DND-41 (cell line): ENCODE results near the gene ST8SIA4.

ENCODE experiments used
- EZH2 ChIP-seq: IDR thresholded peaks from 3 replicates; pipeline ENCODE4 v1.6.1; 2012; ENCODE audit warnings: borderline replicate concordance, low read depth, mild to moderate bottlenecking, moderate library complexity, low read length, inconsistent platforms; ENCODE audit not compliant: severe bottlenecking
- TF ChIP-seq, protein P1 (sequence below): IDR thresholded peaks from 2 replicates; pipeline ENCODE4 v1.5.1; 2012; ENCODE audit warnings: borderline replicate concordance, low read length, moderate library complexity, mild to moderate bottlenecking; ENCODE audit not compliant: poor library complexity, severe bottlenecking; ENCODE audit errors: extremely low read depth

DNA sequence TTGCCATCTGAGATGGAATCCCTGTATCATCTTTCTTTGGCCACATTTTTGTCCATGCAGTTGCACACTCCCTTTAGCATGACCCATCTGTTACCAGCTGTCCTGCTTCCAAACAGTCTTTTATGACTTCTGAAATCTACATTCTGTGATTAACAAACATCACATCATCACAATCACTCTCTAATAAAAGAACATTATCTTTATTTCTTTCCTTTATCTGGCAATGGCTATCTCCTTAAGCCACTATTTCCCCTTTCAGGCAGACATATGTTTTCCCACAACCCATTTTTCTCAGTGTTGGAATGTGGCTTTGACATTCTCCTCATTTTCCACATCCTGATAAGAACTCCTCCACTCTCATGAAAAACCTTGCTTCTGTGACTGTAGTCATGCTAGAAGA is 141.0 kb downstream of the ST8SIA4 start:
- TF ChIP-seq, protein P1, sequence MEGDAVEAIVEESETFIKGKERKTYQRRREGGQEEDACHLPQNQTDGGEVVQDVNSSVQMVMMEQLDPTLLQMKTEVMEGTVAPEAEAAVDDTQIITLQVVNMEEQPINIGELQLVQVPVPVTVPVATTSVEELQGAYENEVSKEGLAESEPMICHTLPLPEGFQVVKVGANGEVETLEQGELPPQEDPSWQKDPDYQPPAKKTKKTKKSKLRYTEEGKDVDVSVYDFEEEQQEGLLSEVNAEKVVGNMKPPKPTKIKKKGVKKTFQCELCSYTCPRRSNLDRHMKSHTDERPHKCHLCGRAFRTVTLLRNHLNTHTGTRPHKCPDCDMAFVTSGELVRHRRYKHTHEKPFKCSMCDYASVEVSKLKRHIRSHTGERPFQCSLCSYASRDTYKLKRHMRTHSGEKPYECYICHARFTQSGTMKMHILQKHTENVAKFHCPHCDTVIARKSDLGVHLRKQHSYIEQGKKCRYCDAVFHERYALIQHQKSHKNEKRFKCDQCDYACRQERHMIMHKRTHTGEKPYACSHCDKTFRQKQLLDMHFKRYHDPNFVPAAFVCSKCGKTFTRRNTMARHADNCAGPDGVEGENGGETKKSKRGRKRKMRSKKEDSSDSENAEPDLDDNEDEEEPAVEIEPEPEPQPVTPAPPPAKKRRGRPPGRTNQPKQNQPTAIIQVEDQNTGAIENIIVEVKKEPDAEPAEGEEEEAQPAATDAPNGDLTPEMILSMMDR: no peak
- no peak for TF ChIP-seq EZH2
